RKO (cell line): ENCODE results near the gene ZBTB7A.
"Not testable (repeated sequence)": the region's sequence is repeated elsewhere in the genome, so short reads cannot be mapped to it uniquely, and the experiment has no call there.

Experiments used
- DNase-seq: peaks from one replicate; pipeline ENCODE4 v3.0.0-alpha.2; 2016; ENCODE audit warnings: low spot score

ZBTB7A gene

GRCh38 chr19:4016486-4016885, 50.2 kb downstream of the ZBTB7A start:
- DNase-seq, result no peak

DNA sequence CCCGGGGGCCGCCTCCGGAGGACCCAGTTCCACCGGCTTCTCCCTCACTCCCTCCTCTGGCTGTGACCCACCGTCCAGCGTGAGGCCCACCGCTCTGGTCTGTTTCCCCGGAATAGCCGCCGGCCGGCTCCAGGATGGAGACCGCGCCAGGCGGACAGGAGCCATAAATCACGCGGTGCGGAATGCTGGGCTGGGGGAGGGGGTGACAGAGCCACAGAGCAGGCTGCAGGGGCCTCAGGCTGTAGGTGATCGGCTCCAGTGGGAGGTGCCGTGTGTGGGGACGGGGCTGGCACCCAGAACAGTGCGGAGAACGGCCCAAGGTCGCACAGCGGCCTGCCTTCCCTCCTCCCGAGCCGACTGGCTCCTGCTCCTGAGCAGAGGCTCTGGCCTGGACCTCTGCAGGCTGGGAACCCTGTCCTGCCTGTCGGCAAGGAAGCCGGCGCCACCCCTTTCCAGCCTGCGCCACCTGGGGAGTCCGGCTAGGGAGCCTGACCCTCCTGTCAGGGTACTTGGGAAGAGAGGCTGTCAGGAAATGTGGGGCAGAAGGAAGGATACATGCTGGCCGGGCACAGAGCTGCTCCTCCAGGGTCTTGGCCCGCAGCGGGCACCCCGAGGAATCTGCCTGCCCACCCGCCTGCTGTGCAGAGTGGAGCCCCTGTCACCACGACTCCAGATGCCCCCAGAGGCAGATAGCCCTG, 50.8 kb downstream of the ZBTB7A start:
- DNase-seq, result no peak

DNA sequence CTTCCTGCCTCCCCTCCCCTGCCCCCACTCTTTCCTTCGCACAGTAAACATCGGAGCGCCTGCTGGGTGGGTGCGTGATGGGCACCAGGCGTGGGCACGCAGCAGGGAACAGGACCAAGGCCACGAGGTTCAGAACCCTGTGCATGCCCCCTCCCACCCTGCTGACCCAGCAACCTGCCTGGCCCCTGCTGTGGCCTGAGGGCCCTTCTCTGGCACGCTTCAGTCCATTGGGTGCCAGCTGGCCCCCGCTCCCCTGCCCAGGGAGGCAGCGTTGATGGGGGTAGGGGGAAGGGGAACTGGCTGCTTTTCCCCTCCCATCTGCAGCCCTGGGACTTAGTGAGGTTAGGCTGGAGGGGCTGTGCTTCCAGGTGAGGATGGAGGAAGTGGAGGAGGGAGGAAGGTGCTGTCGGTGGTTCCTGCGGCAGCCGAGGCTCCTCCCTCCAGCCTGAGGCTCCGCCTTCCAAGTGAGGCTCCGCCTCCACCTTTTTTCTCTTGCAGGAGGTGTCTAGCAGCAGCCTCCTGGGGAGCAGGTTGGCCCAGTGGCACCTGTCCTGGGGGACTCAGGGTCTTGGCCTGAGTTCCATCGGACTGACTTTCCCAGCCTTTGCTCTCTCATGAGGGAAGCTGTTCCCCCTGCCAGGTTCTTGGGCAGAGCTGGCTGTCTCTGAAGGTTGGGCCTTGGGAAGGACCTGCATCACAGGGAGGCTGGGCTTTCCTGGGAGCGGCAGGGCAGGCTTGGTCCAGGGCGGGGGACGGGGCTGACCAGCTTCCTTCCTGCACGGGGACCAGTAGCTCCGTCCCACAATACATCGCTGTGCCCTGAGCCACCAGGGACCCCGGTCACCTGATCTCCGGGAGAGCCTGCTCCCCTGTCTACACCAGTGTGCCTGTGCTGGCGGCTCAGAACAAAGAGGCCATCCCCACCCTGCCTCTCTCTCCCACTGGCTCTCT, 51.9 kb downstream of the ZBTB7A start:
- DNase-seq, result no peak

DNA sequence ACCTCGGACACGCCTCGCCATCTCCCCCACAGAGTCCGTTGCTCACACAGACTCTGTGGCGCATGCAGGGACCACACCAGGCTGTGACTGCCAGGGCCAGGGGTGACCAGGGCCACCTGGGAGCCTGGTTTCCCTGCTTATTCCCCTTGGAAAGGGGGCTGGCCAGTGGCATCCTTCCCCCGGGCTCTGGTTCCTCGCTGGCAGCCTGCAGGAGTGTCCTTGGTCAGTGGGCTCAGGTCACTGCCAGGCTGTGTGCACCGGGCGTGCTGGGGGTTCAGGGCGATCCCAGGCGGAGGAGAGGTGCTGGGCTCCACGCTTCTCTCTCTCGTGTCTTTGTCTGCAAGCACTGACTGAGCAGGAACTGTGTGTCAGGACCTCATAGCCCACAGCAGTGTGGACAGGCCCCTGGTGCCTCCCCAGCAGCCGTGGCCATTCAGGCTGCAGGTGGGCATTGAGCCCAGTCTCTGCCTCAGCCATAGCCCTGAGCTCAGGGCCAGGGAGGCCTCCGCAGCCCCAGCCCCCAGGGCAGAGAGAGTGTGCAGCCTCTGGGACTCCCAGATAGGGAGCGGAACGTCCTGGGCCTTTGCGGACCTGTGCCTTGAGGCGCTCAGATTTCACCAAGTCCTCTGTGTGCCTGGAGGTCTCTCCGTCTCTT, 52.7 kb downstream of the ZBTB7A start:
- DNase-seq, result no peak

- no peak for DNase-seq
Measured at GRCh38 chr19:4012975-4013634, 53.6 kb downstream of the ZBTB7A start.

DNA sequence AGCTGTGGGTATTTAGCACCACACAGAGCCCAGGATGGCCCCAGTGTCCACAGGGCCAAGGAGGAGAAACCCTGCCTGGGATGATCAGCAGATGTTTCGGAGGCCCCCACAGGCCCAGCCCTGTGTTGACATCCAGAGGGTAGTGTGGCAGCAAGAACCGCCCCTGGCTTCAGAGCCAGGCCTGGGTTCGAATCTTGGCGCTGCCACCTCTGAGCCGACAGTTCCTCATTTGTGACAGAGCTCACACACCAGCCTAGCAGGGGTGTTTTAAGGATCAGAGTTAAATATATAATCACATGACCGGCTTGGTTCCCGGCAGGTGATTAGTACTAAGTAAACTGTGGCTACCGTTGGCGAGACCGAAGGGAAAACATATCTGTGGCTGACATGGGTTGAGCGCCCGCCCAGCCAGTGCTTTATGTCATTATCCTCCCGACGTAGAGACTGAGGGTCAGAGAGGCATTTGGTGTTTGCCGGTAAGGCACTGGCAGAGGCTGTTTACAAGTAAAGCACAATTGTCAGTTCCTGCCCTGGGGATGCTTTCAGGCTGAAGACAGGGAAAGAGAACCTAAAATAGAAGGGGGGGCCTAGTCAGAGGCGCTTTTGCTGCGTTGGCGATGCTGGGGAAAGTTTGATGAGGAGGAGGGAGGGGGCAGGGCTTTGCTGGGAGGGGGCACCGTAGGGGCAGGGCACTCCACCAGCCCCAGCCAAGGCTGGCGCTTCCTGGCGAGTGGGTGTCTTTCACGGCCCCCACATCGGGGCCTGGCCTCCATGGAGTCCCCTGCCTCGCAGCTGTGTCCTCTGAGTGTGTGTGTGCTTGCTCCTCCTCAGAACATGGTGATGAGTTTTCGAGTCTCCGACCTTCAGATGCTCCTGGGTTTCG, 54.4 kb downstream of the ZBTB7A start:
- DNase-seq, result no peak

DNA sequence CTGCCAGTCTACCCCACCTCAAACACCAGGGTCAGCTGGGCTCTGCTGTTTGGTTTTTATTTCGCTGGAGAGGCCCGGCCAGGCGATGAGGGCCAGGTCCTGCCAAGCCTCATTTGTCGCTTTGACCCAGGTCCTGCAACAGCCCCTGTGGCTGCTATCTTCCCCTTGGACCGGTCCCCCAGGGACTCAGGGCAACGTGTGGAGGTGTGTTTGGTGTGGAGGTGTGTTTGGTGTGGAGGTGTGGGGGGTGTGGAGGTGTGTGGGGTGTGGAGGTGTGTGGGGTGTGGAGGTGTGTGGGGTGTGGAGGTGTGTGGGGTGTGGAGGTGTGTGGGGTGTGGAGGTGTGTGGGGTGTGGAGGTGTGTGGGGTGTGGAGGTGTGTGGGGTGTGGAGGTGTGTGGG, 55.3 kb downstream of the ZBTB7A start:
- DNase-seq, result not testable (repeated sequence)

DNA sequence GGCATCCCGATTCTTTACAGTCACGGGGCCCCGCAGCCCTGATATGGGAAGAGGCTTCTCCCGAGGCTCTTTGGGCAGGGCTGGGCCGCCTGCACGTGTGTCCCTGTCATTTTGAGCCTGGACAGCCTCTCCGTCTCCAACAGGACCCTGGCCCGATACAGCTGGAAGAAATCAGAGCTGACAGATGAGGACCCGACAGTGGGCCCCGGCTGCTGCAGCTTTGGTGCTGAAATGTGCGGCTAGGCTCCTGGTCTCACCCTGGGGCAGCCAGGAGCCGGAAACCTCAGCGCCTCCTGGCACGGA, 55.9 kb downstream of the ZBTB7A start:
- DNase-seq, result no peak

DNA sequence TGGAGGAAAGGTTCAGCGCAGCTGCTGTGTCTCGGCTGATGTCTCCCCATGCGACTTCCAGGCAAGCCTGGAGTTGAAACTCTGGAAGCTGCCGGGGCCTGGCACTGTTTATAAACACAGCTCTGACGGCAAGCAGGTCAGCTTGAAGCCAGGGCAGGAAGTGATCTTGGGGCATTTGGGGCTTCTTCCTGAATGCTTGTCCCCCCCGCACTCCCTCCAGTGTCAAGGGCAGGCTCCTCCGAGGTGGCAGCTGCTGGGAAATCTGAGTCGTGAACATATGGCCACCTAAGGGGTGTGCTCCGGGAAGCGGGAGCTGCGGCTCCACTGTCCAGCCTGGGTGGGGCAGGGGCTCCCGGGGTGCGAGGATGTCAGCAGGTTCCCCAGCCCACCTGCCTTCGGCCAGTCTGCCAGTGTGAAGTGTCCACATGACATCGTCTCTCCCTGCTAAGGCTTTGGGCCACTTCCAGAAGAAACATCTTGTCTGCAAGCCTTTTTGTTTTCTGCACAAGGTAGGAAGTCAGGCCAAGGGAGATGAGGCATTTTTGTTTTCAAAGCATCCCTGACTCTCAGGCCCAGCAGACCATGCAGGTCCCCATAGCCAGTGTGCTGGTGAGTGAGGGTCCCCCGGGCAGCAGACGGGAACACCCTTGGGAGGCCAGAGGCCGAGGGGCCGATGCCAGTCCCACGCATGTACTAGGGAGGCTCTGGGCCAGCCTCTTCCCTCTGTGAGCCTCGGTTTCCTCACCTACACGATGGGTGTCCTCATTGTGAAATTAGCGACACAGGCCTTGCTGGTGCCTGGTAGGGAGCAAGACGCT, 56.5 kb downstream of the ZBTB7A start:
- no peak for DNase-seq

GRCh38 chr19:4007836-4008539, 58.7 kb downstream of the ZBTB7A start:
- no peak for DNase-seq

DNA sequence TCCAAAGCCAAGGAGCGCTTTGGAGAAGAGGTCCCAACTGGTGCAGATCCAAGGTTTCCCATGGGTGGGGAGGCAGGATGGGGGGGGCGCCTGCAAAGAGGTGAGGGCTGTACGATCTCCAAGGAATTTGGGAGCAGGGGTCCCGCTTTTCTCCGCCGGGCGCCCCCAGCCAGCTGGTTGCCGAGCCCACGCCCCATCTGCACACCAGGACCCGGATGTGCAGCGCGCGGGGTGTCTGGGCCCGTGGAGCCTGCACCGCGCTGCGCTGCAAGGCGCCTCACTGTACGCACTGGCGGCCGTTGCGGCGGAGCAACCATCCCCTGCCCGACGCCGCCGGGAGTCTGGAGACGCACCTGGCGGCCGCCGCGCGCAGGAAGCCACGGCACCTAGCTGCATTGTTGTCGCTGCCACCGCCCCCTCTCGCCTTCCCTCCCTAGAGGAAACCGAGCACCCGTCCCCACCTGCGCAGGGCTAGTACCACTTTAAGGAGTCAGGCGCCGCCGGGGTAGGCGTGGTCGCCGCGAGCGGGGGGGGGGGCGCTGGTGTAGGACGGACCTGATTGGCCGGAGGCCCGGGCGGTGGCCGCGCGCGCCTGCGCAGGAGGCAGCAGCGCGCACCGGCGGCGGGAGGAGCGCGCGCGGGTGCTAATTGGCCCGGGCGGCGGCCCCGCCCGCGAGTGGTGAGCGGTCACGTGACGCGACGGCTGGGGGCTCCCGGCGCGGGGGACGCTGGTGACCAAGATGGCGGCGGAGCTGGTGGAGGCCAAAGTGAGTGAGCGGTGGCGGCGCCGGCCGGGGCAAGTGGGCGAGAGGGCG, 59.5 kb downstream of the ZBTB7A start, which contains the start of gene PIAS4:
Gene PIAS4 (plus strand): TSS at position 716 of the 815 bp plus-strand sequence. CDS start 25 bp downstream, at position 741.
- DNase-seq, result peak; percentile 94

GRCh38 chr19:4005436-4005835, 61.3 kb downstream of the ZBTB7A start:
- not testable (repeated sequence) for DNase-seq

DNA sequence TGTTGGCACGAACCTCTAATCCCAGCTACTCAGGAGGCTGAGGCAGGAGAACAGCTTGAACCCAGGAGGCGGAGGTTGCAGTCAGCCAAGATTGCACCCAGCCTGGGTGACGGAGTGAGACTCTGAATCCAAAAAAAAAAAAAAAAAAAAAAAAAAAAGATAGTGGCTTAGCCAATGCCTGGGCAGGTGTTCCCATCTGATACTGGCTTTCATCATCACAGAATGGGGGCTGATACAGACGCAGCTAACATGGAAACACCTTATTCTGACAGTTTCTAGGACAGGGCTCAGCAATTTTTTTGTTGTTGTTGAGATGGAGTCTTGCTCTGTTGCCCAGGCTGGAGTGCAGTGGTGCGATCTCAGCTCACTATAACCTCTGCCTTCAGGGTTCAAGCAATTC, 65.9 kb downstream of the ZBTB7A start:
- DNase-seq, result not testable (repeated sequence)

DNA sequence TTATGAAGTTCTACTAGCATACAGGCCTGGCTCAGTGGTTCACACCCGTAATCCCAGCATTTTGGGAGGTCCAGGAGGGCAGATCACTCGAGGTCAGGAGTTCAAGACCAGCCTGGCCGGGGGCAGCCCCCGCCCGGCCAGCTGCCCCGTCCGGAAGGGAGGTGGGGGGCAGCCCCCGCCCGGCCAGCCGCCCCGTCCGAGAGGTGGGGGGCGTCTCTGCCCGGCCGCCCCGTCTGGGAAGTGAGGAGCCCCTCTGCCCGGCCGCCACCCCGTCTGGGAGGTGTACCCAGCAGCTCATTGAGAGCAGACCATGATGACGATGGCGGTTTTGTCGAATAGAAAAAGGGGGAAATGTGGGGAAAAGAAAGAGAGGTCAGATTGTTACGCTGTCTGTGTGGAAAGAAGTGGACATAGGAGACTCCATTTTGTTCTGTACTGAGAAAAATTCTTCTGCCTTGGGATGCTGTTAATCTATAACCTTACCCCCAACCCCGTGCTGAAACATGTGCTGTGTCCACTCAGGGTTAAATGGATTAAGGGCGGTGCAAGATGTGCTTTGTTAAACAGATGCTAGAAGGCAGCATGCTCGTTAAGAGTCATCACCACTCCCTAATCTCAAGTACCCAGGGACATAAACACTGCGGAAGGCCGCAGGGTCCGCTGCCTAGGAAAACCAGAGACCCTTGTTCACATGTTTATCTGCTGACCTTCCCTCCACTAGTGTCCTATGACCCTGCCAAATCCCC, 67.9 kb downstream of the ZBTB7A start:
- not testable (repeated sequence) for DNase-seq

DNA sequence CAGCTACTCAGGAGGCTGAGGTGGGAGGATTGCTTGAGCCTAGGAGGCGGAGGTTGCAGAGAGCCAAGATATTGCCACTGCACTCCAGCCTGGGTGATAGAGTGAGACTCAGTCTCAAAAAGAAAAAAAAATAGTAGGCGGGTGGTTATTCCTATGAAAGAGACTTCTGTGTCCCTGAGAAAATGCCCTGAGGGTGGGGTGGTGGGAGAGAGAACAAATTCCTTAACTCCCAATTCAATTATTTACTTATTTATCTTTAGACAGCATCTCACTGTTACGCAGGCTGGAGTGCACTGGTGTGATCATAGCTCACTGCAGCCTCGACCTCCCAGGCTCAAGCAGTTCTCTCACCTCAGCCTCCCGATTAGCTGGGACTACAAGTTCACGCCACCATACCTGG, 71.1 kb downstream of the ZBTB7A start:
- DNase-seq, result no peak
